Ovary (tissue), 3 donors: ENCODE measurements around the gene CEBPZ.

Experiments used
- CTCF ChIP-seq, 3 donors: fragments of 450-650 bp in 2 of 3; fragments of 200-600 bp in 1 of 3; IDR thresholded peaks; one replicate each; pipeline versions ENCODE4 v1.5.1 to v1.8.0; 2016 to 2022; ENCODE audit warnings: antibody characterized with exemption in 3 of 3, mild to moderate bottlenecking in 1 of 3
- POLR2A ChIP-seq: fragments of 450-650 bp; IDR thresholded peaks from one replicate; pipeline ENCODE4 v1.6.1; 2017; ENCODE audit warnings: antibody characterized with exemption, mild to moderate bottlenecking, moderate library complexity
- donor health status: DM: no; HTN: no; CAD: no.

- TF ChIP-seq POLR2A (no peak), CTCF (IDR thresholded peaks at IDR 0.05) (no peak)
Measured at GRCh38 chr2:37189452-37190153, 41.8 kb downstream of the CEBPZ start.
